ENCODE data around the gene MAPK12.

DNA sequence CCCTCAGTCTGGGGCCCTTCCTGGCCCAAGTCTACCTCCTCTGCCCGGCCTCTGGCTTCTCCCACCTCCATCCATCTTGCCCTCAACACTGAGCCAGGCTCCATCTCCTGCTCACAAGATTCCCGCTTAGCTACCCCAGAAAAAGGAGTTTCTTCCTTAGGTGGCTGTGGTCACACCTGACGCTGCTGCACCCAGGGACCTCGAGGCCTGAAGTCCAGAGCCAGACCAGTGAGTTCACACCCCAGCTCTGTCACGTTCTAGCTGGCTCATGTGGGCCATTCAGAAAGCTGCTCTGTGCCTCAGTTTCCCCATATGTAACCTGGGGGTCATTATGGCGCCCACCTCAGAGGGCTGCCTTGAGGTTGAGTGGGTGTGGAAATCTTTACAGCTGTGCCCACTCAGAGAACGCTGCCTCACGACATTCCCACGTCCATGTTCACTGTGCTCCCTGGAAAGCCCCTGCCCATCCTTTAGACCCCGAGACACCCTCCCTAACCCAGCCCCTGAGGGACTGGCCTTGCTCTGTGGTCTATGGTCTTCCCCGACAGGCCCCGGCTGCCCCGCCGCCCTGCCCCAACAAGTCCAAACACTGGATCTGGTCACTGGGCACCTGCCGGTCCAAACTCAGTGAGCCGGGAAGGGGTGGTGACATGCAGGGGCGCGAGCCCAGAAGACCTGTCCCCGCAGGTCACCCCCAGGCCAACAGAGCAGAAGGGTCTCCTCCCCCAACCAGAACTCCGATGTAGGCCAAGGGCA is 36.2 kb upstream of the MAPK12 start:
- TF ChIP-seq ARID2 (IDR thresholded peaks at IDR 0.05) (no peak), L3MBTL2 (IDR thresholded peaks at IDR 0.05) (no peak), PHTF2 (CRISPR knock-in tag; IDR thresholded peaks at IDR 0.05) (no peak), ZFX (CRISPR knock-in tag; IDR thresholded peaks at IDR 0.05) (no peak), U2AF2 (optimal IDR thresholded peaks at IDR 0.05; ENCODE audit: low read depth, low read length) (no peak), RFX5 (IDR thresholded peaks at IDR 0.05; ENCODE audit: low read depth, low read length) (no peak), ZNF561 (CRISPR knock-in tag; conservative IDR thresholded peaks at IDR 0.05) (no peak), POLR2A (conservative IDR thresholded peaks at IDR 0.05) (no peak), CEBPB (tag; IDR thresholded peaks at IDR 0.05) (no peak)
- TF ChIP-seq, protein P1, sequence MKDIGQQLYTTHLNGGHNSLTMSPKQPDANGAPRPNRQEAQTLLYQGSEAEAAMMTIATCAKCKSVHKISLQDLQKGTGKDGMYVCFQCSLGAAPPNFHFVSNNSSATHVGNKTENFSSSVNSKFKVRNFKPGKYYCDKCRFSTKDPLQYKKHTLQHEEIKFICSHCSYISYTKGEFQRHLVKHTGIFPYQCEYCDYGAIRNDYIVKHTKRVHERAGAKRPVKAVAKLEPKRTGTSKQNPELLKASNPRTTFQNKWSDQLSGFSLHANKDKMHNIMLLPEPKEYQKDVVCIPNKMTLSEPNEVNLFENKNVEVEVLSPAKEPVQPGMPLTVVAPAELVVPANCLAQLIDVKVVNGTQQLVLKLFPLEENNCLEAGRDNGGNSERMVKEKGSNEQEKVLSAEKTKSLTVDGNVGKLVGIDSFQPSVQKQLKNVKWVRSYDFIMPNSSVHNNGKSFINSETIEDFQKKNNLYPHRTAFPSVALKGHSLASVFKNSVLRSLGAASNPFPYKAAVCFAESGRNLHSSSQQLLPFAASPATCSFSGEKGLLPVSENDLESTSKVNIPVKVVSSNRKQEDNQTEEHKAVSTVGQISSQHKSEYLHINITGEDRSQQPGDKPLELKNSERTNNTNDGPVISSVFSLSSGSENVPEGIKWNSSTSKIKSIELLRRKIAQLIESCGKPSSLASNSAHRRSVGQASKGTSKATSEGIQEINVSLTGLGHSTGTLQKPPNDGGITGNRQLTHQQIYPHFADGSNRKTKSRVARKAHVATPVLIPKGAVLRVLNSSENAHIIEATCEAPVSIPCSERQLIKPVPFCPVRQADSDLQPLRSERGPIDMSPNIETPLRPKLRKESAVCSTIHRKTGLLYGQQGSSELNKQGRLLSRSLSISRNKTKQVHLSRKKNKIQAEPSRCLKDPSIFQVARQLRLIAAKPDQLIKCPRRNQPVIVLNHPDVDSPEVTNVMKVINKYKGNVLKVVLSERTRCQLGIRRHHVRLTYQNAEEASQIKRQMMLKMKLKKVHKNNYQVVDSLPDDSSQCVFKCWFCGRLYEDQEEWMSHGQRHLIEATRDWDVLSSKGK (CRISPR knock-in tag; IDR thresholded peaks at IDR 0.05) = no peak
